SH-SY5Y (cell line): ENCODE measurements around the gene TSHB.

Experiments used
- GATA2 ChIP-seq: IDR thresholded peaks from 2 replicates; pipeline ENCODE4 v1.6.1; 2011; ENCODE audit warnings: mild to moderate bottlenecking, low read depth, low read length
- GATA3 ChIP-seq: IDR thresholded peaks from 2 replicates; pipeline ENCODE4 v1.6.1; 2011; ENCODE audit warnings: low read depth, mild to moderate bottlenecking, low read length, moderate library complexity

GRCh38 chr1:115006191-115006590 is 23.4 kb upstream of the TSHB start:
- TF ChIP-seq GATA2 = no peak
- no peak for TF ChIP-seq GATA3
